Progenitor cell of endocrine pancreas (in vitro differentiated cells): ENCODE measurements around the gene FAS. TPM values are rescaled to one million over a fixed set of nuclear protein-coding genes. Genes with fewer than 3 reads are reported as not detected.
"Not testable (repeated sequence)": the region's sequence is repeated elsewhere in the genome, so short reads cannot be mapped to it uniquely, and the experiment has no call there.

Source experiments
- DNase-seq: peaks from one replicate; pipeline ENCODE4 v3.0.0; 2021; ENCODE audit warnings: low spot score; ENCODE audit not compliant: unreplicated experiment
- H3K27ac Mint-ChIP-seq: 2 replicates; pipeline ENCODE4 v1.8.0; 2021; ENCODE audit warnings: mild to moderate bottlenecking, moderate library complexity, mixed read lengths
- H3K27me3 Mint-ChIP-seq: 2 replicates; pipeline ENCODE4 v1.8.0; 2021; ENCODE audit warnings: mixed read lengths
- H3K36me3 Mint-ChIP-seq: 2 replicates; pipeline ENCODE4 v1.8.0; 2022; ENCODE audit warnings: mixed read lengths; ENCODE audit not compliant: insufficient read depth
- H3K4me1 Mint-ChIP-seq: 2 replicates; pipeline ENCODE4 v1.8.0; 2021; ENCODE audit warnings: low read depth, mixed read lengths
- H3K4me3 Mint-ChIP-seq: 2 replicates; pipeline ENCODE4 v1.8.0; 2021; ENCODE audit warnings: low read depth, mild to moderate bottlenecking, moderate library complexity, mixed read lengths
- H3K9me3 Mint-ChIP-seq: 2 replicates; pipeline ENCODE4 v1.8.0; 2021; ENCODE audit warnings: low read depth, mixed read lengths
- CTCF ChIP-seq: fragments of 200-600 bp; sonication (generic); IDR thresholded peaks from one replicate; pipeline ENCODE4 v1.5.0; 2021; ENCODE audit warnings: antibody characterized with exemption, mild to moderate bottlenecking; ENCODE audit not compliant: unreplicated experiment
- total RNA-seq: library from RNA; stranded (reverse); gene quantifications from 2 replicates; pipeline ENCODE4 v1.2.1, GENCODE V29; 2021

FAS gene
- total RNA-seq, 1 donor from 2014 or later, result 1.9 TPM

DNA sequence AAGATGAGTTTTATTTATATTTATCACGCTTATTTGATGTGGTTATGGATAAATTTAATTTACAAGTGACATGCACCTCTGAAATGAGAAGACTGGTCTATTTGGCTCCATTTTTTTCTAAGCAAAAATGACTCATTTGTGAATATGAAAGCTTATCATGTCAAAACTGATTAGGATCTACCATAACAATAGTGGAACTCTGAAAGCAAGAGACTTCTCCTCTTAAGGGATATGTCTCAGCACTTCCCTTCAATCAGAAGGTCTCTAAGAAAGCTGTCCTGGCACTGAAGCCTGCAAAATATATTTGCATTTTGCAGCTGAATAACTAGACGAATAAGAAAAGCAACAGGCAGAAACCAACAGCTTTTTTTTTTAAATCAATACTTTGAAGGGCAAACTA is 12.7 kb downstream of the FAS start:
- no peaks in the 10 kb centered on the region for H3K36me3 Mint-ChIP-seq
- no peak for DNase-seq
- TF ChIP-seq CTCF, result no peak
- no peaks in the 10 kb centered on the region for H3K9me3 Mint-ChIP-seq
- peaks cover 11% of the 10 kb centered on the region for H3K27me3 Mint-ChIP-seq
- H3K27ac Mint-ChIP-seq, result no peak overlapping the region
- H3K4me1 Mint-ChIP-seq, result peaks cover 2% of the 10 kb centered on the region
- no peak overlapping the region for H3K4me3 Mint-ChIP-seq

- TF ChIP-seq CTCF, result no peak
- Mint-ChIP-seq H3K4me1 (peaks cover 2% of the 10 kb centered on the region), H3K27me3 (no peaks in the 10 kb centered on the region)
Measured at GRCh38 chr10:89007129-89007893, 16.7 kb downstream of the FAS start.

GRCh38 chr10:89018700-89019346 is 28.2 kb downstream of the FAS start:
- not testable (repeated sequence) for DNase-seq, H3K27me3 Mint-ChIP-seq, H3K4me1 Mint-ChIP-seq, H3K4me3 Mint-ChIP-seq, H3K27ac Mint-ChIP-seq, H3K36me3 Mint-ChIP-seq, H3K9me3 Mint-ChIP-seq

More at GRCh38 chr10:89007129-89007893, 16.7 kb downstream of the FAS start:
- Mint-ChIP-seq H3K27ac (no peak overlapping the region), H3K9me3 (no peaks in the 10 kb centered on the region), H3K4me3 (no peak overlapping the region), H3K36me3 (no peaks in the 10 kb centered on the region)
- DNase-seq, result no peak

DNA sequence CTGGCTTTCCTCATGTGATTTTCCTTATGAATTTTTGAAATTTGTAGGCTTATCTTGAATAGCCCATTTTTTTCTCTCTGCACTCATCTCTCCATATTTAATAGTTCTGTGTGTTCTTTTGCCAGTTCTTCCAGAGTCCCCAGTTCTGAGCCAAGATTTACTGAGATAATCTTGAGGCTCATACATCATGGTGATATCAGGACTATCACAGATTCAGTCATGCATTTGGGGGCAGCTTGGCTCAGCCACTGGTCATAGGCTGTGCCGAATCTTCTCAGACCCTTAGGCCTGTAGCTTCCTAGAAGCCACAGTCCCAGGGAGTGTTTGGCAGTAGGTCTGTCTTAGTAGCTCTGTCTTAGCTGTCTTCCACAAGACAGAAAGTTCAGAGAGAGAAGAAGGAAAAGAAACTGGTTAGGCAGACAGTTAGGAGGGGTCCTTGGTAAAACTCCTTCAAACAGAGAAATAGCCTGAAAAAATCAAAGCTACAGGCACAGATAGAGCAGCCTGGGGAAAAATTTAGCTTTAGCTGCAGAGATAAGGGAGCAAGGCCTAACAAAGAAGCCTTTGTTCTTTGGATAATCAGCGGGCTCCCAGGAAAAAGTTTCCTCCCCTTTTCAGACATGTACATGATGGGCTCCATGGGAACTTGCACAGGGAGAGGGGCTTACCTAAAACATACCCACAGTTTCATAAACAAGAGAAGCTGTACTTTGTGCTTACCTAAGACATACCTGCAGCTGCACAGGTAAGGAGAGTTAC is 29.1 kb downstream of the FAS start:
- Mint-ChIP-seq H3K9me3 (peaks cover 4% of the 10 kb centered on the region), H3K4me1 (peaks cover 2% of the 10 kb centered on the region), H3K27me3 (no peaks in the 10 kb centered on the region), H3K27ac (peak overlapping the region; percentile 1), H3K4me3 (no peak overlapping the region), H3K36me3 (peaks cover 2% of the 10 kb centered on the region)
- no peak for TF ChIP-seq CTCF
- DNase-seq, result no peak

GRCh38 chr10:89021526-89021925 is 30.9 kb downstream of the FAS start:
- not testable (repeated sequence) for H3K4me1 Mint-ChIP-seq, H3K27ac Mint-ChIP-seq, H3K4me3 Mint-ChIP-seq, H3K36me3 Mint-ChIP-seq, H3K9me3 Mint-ChIP-seq, H3K27me3 Mint-ChIP-seq, DNase-seq

DNA sequence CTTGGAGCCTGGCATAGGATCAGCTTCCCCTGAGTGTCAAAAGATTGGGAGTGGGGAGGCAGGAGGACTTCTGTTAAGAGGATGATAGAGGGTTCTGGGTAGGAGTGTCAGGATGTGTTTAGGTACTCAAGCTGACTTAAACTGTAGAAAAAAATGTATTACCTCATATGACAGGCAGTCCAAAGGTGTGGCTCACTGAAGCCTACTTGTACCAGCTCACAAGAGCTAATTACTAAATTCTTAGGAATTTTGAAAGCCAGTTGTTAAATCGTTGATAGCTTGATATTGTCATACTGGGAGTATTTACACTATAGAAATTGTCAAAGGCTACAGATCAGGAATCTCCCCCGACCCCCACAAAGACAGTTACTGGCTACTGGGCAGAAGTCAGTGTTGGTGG is 32.1 kb downstream of the FAS start:
- TF ChIP-seq CTCF, result no peak
- DNase-seq, result no peak
- Mint-ChIP-seq H3K27ac (no peak overlapping the region), H3K4me3 (no peak overlapping the region), H3K4me1 (peaks cover 2% of the 10 kb centered on the region), H3K36me3 (peaks cover 2% of the 10 kb centered on the region), H3K9me3 (peaks cover 4% of the 10 kb centered on the region), H3K27me3 (peaks cover 9% of the 10 kb centered on the region)
